ENCODE measurements around the gene KCNIP4.

- TF ChIP-seq MAFK (IDR thresholded peaks at IDR 0.05; ENCODE audit: low read depth, low read length) (no peak), EZH2 (IDR thresholded peaks at IDR 0.05; ENCODE audit: low read depth, low read length, severe bottlenecking) (no peak), FOSL1 (IDR thresholded peaks at IDR 0.05; ENCODE audit: insufficient read depth, low read depth, low read length) (no peak), MAX (IDR thresholded peaks at IDR 0.05) (no peak), GABPA (IDR thresholded peaks at IDR 0.05; ENCODE audit: borderline replicate concordance, insufficient read depth, low read length) (no peak), RAD21 (IDR thresholded peaks at IDR 0.05 in 1 of 2, conservative IDR thresholded peaks at IDR 0.05 in 1 of 2; ENCODE audit: low read depth in 2 of 2, low read length in 2 of 2) (no peak), RFX5 (IDR thresholded peaks at IDR 0.05; ENCODE audit: borderline replicate concordance, low read depth, low read length) (no peak), CEBPB (IDR thresholded peaks at IDR 0.05; ENCODE audit: low read depth, low read length) (no peak)
- TF ChIP-seq, protein P1, sequence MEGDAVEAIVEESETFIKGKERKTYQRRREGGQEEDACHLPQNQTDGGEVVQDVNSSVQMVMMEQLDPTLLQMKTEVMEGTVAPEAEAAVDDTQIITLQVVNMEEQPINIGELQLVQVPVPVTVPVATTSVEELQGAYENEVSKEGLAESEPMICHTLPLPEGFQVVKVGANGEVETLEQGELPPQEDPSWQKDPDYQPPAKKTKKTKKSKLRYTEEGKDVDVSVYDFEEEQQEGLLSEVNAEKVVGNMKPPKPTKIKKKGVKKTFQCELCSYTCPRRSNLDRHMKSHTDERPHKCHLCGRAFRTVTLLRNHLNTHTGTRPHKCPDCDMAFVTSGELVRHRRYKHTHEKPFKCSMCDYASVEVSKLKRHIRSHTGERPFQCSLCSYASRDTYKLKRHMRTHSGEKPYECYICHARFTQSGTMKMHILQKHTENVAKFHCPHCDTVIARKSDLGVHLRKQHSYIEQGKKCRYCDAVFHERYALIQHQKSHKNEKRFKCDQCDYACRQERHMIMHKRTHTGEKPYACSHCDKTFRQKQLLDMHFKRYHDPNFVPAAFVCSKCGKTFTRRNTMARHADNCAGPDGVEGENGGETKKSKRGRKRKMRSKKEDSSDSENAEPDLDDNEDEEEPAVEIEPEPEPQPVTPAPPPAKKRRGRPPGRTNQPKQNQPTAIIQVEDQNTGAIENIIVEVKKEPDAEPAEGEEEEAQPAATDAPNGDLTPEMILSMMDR (IDR thresholded peaks at IDR 0.05; ENCODE audit: control extremely low read depth in 1 of 3, insufficient read depth in 1 of 3, low read depth in 1 of 3, low read length in 3 of 3): no peak
Observed at GRCh38 chr4:21415728-21416127, 532.8 kb downstream of the KCNIP4 start.

Data from H1 (cell line).